ENCODE results near the gene BAIAP2L1. TPM values are rescaled to one million over a fixed set of nuclear protein-coding genes. Genes with fewer than 3 reads are reported as not detected.

BAIAP2L1 gene
- total RNA-seq, 1 donor from 2014 or later = 4.6 TPM

- DNase-seq (ENCODE audit: low spot score) = peak; percentile 96
Measured at GRCh38 chr7:98280791-98281756, 119.8 kb downstream of the BAIAP2L1 start, which contains the start of gene BRI3. Gene BRI3, plus strand, starts transcription at chr7:98281686. Its CDS starts 110 bp downstream, at chr7:98281796.

- no peak for DNase-seq (ENCODE audit: low spot score)
Measured at GRCh38 chr7:98280296-98280695, 120.6 kb downstream of the BAIAP2L1 start.

DNA sequence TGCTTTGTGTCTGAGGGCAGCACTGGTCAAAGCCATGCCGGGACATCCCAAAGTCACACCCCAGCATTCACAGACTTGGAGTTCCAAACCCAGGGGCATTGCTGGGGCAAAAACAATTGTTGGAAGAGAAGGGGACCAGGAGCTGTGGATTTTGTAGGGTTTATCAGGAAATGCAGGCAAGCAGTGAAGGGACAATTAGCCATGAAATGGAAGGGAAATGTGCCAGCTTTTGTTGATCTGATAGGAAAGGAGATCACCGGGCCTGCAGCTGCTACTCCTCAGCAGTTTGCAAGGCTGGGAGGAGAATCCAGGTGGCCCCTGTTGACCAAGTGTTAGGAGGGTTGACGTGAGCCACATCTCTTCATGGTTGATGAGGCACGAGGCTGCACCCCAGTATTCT, 122.0 kb downstream of the BAIAP2L1 start:
- no peak for DNase-seq (ENCODE audit: low spot score)

- DNase-seq (ENCODE audit: low spot score) = no peak
Measured at GRCh38 chr7:98278408-98278807, 122.5 kb downstream of the BAIAP2L1 start.

DNA sequence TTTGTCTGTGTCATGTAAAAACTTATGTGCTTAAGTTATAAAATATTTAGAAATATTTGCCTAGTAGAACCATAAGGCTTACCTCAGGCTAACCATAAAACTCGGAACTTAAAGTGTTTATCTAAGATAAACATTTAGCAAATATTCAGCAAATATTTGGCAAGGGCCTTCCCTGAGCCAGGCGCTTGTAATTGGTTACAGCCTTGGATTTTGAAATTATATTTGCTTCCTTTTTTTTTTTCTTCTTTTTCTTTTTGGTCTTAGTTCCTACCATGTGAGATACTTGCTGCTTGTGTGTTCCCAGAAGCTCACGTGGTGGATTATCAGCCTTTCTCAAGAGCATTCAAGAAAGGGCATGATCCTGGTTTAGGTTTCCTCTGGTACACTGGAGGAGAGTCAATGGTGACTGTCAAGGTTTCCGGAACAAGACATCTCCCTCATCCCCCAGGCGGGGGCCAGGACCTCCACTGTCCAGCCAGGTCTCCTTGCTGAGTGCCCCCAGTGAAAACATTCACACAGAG, 124.6 kb downstream of the BAIAP2L1 start:
- DNase-seq (ENCODE audit: low spot score) = no peak

GRCh38 chr7:98267303-98267702, 133.6 kb downstream of the BAIAP2L1 start:
- DNase-seq (ENCODE audit: low spot score) = no peak

DNA sequence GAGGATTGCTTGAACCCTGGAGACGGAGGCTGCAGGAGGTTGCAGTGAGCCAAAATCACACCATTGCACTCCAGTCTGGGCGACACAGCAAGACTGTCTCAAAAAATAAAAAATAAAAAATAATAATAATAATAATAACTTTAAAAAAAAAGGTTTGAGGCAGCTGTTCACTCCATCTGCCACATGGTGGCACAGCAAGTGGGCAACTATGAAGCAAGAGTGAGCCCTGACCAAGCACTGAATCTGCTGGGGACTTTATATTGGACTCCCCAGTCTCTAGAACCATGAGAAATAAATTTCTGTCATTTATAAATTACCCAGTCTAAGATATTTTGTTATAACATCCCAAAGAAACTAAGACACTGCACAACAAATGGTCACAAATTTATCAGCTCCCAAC, 134.1 kb downstream of the BAIAP2L1 start:
- no peak for DNase-seq (ENCODE audit: low spot score)

- no peak for DNase-seq (ENCODE audit: low spot score)
Measured at GRCh38 chr7:98265841-98266271, 135.0 kb downstream of the BAIAP2L1 start.

DNA sequence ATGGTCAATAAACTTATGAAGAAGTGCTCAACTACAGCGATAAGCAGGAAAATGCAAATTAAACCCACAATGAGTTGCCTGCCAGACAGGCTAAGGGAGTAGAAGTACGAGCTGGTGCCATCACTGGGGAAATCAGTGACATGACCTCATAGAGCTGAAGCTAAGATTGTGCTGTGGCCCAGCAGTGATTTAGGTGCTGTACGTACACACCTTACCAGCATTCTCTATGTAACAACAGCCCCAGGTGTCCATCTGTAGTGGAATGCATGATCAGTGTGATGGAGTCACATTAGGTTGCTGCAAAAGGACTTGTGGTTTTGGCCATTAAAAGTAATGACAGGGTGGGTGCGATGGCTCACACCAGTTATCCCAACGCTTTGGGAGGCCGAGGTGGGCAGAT, 143.2 kb downstream of the BAIAP2L1 start:
- DNase-seq (ENCODE audit: low spot score) = no peak

DNA sequence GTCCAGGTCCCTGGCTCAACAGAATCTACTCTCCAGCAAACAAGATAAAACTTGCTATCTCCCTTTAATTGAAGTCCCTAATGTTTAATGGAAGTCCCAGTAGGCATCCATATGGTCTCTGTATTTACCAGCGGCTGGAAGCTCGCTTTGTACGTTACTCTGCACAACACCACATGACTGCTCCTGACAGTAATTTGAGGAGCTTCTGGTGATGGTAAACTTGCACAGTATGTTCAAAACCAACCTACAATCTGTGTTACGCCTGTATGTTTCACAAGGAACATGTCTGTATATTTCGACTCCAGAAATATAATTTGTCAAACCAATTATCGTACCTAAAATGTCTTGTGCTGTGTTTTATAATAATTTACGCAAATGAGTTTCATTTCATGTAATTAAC, 144.5 kb downstream of the BAIAP2L1 start:
- no peak for DNase-seq (ENCODE audit: low spot score)

GRCh38 chr7:98254951-98255610, 145.8 kb downstream of the BAIAP2L1 start:
- no peak for DNase-seq (ENCODE audit: low spot score)

- DNase-seq (ENCODE audit: low spot score) = no peak
Measured at GRCh38 chr7:98254516-98254915, 146.4 kb downstream of the BAIAP2L1 start.

DNA sequence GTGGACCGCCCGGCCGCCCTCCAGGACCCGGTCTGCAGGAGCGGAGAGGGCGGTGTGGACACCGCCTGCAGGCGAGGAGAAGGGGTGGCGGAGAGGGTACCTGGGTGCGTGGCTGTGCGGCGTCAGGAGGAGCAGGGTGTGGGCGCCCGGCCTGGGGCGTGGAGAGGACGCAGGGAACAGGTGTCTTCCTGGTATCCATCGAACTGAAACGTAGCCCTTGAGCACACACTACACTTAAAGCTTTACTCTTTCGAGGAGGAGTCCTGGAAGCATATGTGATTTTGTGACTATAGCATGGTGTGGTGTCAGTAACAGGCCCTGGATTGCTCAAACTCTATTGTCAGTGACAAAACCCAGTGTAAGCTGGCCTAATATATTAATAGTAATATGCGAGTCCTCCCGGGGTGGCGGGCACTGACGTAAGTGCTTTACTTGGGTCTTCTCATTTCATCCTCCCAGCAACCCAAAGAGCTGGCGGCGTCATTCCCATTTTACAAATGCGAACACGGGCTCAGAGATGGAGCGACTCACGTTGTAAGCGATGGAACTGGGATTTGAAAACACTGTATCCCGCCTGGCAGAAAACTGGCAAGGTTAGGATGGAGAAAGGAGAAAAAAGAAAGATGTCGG, 148.3 kb downstream of the BAIAP2L1 start:
- no peak for DNase-seq (ENCODE audit: low spot score)

GRCh38 chr7:98251601-98252424, 149.1 kb downstream of the BAIAP2L1 start, which contains the start of gene TECPR1:
Gene TECPR1, minus strand, starts transcription at chr7:98252232. Its CDS starts 6,086 bp downstream, at chr7:98246146.
- DNase-seq (ENCODE audit: low spot score) = peak; percentile 100

DNA sequence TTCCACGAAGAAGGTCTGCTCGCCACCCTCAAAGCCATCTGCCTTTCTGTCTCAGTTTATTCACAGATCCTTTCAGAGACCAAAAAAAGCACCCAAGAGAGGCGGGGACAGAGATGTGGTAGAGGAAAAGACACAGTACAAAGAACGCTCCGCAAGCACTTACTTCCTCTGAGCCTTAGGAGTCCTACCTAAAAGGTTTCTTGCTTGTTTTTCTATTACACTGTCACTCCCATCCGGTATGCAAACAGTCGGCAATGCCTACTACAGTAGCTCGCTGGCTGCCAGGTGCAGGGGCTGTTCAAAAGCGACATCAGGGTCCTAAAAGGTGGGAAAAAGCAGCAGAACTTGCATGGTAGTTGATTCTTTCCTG, 149.7 kb downstream of the BAIAP2L1 start:
- no peak for DNase-seq (ENCODE audit: low spot score)

- no peak for DNase-seq (ENCODE audit: low spot score)
Measured at GRCh38 chr7:98250789-98251188, 150.1 kb downstream of the BAIAP2L1 start.

DNA sequence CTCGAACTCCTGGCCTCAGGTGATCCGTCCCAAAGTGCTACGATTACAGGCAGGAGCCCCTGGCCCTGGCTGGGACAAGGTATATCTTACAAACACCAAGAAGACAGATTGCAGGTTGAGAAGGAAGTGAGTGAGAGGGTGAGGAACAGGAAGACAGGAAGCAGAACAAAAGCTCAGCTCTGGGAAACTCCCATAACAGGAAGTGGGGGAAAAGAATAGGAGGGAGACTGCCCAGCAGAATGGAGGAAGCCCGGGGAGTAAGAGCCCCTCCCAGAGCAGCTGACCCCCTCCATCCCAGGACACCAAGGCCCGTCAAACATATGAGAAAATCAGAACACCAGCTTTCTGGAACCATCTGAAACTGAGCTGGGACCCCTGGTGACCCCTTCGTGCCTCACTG, 151.8 kb downstream of the BAIAP2L1 start:
- no peak for DNase-seq (ENCODE audit: low spot score)

DNA sequence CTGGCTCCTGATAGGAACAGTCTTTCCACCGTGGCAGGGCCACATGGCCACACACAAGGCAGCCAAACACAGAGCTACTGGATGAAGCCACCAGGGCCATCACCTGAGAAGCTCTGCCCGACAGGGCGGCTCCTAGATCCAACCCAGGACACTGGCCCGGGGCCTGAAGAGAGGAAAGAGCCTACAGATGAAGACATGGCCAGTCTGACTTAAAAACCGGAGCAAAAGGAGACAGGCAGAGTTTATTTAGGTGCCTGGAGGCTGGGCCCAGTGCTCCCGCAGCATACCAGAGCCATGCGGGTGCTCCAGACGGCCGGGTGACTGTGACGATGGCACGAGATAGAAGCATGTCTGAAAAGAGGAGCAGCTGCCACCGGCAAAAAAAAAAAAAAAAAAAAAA, 152.7 kb downstream of the BAIAP2L1 start:
- no peak for DNase-seq (ENCODE audit: low spot score)

GRCh38 chr7:98244871-98245270, 156.0 kb downstream of the BAIAP2L1 start:
- DNase-seq (ENCODE audit: low spot score) = no peak

DNA sequence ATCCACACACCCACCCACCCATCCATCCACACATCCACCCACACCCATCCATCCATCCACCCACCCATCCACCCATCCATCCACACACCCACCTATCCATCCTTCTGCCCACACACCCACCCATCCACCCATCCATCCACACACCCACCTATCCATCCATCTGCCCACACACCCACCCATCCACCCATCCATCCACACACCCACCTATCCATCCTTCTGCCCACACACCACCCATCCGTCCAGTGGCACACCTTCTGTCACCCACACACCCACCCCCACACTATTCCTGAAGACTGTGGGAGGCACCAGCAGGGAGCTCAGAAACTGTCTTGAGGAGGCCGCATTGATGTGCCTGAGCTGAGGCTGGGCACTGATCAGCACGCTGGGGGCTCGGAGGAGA, 158.0 kb downstream of the BAIAP2L1 start:
- no peak for DNase-seq (ENCODE audit: low spot score)

DNA sequence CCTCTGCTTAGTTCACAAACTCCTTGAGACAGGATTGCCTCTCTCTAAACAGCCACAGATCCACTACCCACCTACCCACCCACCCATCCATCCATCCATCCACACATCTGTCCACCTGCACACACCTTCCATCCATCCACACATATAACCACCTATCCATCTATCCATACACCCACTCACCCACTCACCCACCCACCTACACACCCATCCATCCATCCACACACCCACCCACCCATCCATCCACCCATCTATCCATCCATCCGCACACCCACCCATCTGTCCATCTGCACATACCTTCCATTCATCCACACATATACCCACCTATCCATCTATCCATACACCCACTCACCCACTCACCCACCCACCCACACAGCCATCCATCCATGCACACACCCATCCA, 158.5 kb downstream of the BAIAP2L1 start:
- no peak for DNase-seq (ENCODE audit: low spot score)

Measured in mesenteric fat pad (tissue), 1 donor.